ENCODE data around the gene ADCY9.
A peak's percentile ranks its signal among the peaks of the same experiment; 100 is the strongest.
"Not testable (repeated sequence)": the region's sequence is repeated elsewhere in the genome, so short reads cannot be mapped to it uniquely, and the experiment has no call there.

Gene ADCY9

DNA sequence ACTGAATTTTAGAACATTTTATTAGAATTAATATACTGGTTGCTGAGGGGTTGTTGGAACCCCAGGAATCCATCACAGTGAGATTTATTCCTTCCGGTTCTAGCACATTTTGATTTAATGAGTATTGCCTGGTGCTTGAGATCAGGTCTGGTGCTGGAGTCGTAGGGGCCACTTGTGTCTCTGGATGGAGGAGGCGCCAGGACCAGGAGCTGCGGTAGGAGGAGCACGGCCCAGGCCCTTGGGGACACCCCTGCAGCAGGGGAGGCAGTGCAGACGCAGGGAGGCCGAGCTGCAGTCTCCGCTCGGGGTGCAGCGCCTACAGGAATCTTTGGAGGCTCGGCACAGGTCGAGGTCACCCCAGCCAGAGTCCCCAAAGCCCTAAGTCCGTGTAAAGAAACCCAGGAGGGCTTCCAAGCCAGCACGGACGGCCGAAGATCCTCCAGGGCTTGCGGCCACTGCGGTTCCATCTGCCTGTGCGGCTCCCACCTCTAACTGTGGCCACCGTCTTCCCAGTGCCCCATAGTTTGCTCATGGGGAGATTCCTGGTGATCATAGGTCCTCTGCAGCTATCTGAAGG lies 169.6 kb downstream of the ADCY9 start:
- DNase-seq: no peak

DNA sequence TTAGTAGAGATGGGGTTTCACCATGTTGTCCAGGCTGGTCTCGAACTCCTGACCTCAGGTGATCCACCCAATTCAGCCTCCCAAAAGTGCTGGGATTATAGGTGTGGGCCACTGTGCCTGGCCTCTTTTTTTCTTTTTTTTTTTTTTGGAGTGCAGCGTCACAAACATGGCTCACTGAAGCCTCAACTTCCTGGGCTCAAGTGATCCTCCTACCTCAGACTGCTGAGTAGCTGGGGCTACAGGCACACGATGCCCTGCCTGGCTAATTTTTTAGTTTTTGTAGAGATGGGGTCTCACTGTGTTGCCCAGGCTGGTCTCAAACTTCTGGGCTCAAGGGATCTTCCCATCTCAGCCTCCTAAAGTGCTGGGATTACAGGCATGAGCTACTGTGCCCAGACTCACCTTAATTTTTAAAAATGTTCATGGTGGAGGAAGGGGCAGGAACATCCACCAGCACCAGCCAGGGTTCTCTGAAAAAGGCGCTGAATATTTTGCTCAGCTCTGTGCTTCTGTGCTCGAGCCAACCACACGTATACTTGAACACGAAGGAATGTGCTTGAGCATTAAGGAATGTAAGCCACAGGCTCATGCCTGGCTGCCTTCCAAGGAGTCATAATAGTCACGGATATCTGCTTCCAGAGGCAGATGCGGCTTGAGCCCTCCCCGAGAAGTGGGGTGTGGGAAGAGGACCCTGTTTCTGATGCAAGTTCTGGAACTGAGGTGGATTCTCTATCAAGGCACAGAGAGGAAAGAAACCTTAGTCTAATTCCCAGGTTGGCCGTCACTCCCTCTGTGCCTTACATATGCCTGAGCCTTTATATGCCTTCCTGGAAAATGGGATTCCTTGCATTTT lies 170.3 kb downstream of the ADCY9 start:
- DNase-seq: no peak

DNA sequence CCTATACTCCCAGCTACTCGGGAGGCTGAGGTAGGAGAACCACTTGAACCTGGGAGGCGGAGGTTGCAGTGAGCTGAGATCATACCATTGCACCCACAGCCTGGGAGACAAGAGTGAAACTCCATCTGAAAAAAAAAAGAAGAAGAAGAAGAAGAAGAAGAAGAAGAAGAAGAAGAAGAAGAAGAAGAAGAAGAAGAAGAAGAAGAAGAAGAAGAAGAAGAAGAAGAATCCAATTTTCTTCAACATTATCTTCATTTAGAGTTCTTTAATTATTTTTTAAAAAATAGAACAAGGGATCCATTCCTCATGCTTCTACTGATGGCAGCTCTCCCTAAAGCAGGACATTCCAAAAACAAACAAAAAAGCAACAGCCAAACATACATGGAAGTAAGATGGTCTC lies 171.8 kb downstream of the ADCY9 start:
- not testable (repeated sequence) for DNase-seq

DNA sequence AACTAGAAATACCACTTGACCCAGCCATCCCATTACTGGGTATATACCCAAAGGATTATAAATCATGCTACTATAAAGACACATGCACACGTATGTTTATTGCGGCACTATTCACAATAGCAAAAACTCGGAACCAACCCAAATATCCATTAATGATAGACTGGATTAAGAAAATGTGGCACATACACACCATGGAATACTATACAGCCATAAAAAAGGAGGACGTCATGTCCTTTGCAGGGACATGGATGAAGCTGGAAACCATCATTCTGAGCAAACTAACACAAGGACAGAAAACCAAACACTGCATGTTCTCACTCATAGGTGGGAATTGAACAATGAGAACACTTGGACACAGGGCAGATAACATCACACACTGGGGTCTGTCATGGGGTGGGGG lies 174.1 kb downstream of the ADCY9 start:
- not testable (repeated sequence) for DNase-seq

DNA sequence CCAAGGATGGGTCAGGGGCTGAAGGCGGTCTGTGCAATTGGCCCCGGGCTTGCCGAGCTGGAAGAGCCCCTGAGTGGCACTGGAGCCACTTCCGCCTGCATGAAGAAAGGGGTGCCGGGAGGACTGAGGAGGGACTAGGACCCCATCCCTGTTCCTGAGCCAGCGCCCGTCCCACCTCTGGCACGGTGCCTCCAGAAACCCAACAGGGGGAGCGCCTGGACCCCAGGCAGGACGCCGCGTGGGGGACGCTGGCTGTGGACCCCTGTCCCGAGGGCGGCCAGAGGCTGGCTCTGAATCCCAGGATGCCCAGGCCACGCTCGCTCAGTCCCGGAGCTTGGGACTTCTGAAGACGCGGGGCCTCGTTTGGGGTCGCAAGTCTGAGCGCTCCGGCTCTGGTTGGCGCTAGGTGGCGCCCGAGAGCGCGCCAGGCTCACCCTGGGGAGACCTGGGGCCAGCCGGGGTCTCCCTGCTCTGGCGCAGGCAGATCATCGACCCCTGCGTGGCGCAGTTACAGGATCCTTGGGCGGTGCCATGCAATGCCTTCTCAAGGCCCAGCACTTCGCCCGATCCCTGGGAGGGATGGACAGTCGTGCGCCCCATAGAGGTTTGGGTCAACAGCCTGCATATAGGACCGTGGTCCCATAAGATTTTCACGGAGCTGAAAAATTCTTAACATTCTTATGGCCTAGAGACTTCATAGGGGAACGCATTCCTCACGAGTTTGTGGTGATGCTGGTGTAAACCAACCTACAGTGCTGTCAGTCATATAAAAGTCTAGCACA lies 177.2 kb downstream of the ADCY9 start:
- peak in 1 of 2 donors; percentile 31 for DNase-seq

DNA sequence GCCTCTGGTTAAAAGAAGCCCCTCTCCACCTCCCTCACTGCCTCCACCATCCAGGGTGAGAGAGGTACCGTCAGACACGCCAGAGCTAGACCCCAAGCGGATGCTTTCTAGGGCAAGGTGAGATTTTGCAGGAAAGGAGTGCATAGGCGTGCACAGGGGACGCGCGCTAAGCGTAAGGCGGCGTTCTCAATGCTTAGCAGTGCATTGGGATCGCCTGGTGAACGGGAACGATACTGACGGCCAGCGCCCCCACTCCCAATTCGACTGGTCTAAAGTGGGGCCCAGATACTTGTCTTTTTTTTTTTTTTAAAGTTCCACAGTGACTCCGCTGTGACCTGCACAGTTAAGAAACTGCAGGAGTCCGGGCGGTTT lies 177.8 kb downstream of the ADCY9 start:
- DNase-seq: no peak

DNA sequence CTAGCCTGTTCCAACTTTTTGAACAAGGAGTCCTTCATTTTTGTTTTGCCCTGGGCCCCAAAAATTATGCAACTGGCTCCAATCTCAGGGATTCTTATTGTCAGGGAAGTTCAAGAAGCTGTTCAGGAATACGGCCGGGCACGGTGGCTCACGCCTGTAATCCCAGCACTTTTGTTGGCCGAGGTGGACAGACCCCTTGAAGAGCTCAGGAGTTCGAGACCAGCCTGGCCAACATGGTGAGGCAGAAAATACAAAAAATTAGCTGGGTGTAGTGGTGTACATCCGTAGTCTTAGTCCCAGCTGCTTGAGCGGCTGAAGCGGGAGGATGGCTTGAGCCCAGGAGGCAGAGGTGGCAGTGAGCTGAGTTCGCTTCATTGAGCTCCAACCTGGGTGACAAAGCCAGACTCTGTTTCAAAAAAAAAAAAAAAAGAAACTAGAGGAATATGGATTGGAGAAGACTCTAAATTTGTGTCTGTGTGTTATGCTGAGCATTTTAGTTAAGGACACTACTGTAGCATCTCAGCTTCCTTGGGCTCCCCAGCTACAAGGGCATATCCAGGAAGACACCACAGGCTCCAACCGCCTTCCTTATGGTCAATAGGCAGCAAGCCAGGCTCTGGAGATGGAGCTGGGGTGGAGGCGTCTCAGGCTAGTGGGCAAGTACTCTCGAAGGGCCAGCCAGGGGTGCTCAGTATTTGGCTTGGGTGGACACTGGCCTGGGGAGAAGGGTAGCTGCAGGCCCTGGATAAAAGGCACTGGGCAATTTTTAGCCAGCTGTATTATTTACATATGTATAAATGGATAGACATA lies 179.0 kb downstream of the ADCY9 start:
- DNase-seq: no peak

DNA sequence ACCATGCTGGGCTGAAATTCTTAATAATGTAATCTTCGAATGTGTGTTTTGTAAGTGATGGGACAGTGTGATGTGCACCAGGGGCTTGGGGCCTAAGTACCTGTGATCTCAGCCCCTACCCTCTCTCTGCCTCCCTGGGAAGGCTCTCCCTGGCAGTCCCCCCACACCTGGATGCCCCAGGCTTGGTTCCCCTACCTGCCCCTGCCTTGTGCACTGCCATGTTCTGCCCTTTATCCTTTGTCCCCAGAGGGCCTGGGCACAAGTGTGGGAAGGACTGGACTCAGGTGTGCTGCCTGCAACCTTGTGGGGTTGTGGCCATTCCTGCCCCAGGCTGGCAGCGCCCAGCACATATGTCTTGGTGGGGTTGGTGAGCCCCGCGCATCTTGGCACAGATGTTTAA lies 180.3 kb downstream of the ADCY9 start:
- DNase-seq: no peak

DNA sequence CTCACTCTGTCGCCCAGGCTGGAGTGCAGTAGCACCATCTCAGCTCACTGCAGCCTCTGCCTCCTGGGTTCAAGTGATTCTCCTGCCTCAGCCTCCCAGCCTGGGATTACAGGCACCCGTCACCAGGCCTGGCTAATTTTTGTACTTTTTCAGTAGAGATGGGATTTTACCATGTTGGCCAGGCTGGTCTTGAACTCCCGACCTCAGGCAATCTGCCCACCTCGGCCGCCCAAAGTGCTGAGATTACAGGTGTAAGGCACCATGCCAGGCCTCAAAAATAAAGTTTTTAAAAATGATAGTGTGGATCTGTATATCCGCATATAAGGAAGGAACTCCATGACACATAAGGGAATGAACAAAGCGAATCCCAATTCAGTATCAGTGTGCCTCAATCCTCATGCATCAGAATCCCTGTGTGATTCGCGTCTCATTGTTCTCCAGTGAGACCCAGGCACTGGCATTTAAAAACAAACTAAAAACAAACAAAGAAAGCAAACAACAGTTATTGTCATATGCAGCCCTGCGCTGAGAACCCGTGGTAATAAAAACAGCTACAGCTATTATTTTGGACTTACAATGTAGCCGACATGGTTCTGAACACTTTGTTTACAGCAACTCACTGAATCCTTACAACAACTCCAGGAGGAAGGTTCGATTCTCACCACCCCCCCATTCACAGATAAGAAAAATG lies 181.6 kb downstream of the ADCY9 start:
- DNase-seq: no peak

DNA sequence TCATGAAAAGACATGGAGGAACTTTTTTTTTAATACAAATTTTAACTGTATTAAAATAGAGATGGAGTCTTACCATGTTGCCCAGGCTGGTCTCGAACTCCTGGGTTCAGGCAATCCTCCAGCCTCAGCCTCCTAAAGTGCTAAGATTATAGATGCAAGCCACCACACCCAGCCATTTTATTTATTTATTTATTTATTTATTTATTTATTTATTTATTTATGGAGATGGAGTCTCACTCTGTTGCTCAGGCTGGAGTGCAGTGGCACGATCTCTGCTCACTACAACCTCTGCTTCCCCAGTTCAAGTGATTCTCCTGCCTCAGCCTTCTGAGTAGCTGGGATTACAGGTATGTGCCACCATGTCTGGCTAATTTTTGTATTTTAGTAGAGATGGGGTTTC lies 189.1 kb downstream of the ADCY9 start:
- DNase-seq: not testable (repeated sequence)

DNA sequence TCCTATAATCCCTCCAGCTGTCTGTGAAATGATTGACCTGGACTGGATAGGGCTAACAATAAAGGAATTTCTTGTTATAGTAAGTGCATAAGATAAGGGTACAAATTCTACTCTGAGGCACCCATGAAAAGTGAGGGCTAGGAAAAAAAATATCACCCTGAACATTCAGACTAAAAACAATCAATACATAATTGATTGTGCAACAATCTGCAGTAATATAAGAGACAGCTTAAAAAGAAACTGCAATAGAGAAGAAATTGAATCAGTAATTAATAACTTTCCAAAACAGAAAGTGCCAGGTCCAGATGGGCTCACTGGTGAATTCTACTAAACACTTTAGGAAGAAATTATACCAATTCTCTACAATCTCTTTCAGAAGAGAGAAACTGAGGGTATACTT lies 191.5 kb downstream of the ADCY9 start:
- DNase-seq: no peak

DNA sequence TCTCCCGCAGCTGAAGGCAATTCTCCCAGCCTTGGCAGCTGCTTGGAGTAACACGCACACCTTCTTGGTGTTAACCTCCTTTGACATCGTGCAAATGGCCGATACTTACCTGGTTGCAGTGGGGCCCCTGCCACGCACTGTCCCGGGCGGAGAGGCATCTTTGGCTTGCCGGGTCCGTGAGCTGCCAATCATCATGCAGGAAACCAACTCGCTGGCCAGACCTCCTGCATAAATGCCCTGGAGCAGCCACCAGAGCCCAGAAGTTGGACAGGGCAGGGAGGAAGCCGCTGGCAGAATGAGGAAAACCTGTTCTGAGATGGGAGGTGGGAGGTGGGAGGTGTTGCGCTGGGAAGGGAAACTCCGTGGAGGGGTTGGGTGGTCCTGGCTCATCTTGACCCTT lies 194.0 kb downstream of the ADCY9 start:
- DNase-seq: no peak

DNA sequence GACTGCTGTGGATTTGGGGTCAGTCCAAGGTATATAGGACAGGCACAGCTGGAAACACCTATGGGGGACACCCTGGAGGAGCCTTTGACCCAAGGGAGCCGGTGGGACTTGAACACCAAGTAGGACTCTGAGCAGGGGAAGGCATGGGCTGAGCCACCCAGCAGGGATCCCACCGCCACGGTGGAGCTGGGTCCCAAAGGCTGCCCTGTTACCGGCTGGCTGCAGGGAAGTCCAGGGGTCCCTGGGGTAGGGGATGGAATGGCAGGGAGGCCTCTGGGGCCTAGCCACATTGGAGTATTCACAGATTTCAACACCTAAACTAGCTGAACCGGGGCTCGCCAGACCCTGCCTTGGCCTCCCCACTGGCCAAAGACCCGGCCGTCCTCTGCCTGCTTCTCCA lies 196.0 kb downstream of the ADCY9 start:
- DNase-seq: no peak

DNA sequence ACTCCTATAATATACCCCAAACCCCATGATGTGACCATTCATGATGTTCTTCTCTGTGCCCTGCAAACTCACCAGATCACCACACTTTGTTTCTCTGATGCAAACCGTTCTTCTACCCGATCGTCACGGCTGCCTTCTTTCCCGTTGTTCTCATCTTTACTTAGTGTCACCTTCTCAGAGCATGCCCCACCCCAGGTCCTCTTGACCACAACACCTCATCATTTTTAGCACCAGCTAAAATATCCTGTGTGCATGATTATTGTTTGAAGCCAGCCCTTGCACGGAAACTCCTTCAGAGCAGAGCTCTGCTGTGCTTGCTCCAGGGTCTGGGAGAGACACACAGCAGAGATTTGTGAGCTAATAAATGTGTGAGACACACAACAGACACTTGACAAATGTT lies 196.8 kb downstream of the ADCY9 start:
- DNase-seq: no peak

DNA sequence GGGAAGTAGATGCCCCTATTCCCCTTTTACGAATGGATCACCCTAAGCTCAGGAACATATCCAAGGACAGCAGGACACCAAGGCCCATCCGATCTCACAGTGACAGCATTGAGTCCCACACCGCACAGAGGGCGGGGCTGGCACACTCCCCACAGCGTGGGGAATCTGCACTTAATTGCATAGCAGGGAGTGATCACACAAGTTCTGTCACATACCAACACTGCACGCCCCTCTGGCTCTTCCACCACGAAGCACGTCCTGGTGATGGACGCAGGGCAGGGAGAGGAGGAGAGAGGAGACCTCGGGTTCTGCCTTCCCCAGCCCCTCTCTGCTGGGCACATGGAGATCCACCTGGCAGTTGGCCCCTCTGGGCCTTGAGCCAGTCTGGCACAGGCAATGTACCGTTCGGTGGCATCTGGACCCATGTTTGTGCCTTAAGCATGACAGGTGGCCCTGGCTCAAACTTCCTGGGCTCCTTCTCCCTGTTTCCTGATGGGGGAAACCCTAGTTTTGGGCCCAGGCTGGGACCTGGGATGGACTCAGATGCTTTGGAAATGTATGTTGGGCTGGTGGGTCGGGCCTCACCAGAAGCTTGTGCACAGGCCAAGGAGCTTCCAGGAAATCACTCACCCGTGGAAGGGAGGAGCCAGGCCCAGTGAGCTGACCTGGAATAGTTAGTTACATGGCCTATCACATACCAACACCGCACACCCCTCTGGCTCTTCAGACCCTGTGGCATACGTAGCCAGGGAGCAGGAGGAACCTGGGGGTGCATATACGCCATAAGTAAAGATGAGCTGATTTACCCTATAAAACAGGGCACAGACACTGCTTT lies 200.6 kb downstream of the ADCY9 start:
- no peak for DNase-seq

DNA sequence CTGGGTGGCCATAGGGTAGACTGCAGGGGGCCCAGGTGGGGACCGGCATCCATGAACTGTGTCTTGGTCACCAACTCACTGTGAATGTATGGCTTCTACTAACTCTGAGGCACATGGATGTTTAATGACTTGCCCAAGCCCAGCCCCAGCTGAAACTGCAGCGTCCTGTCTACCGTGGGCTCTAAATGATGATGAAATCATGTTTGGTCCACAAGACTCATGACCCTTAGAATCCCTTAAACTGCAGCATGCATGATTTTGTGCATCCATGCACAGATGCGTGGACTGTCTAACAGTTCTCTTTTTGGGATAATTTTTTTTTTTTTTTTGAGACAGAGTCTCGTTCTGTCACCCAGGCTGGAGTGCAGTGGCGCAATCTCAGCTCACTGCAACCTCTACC lies 203.3 kb downstream of the ADCY9 start:
- no peak for DNase-seq

Measured in hippocampal formation (tissue), 2 donors.